Endothelial cell of umbilical vein (primary cell): ENCODE results near the gene HOXA1. TPM values are rescaled to one million over a fixed set of nuclear protein-coding genes. Genes with fewer than 3 reads are reported as not detected.

ENCODE experiments used
- BruUV-seq: library from RNA; stranded (reverse); fragments of 400-500 nt; replicated peaks from 2 replicates; lab custom pipeline; 2021; lab: Mats Ljungman, UMichigan
- CTCF ChIA-PET: fragments of 300-600, 350-600 bp; sonication (Branson Sonifier 250); formaldehyde crosslinking; loops from one replicate; lab custom pipeline; 2021; ENCODE audit warnings: antibody characterized with exemption, inconsistent platforms; lab: Charles Lee
- POLR2A ChIA-PET: fragments of 300-600, 350-600 bp; sonication (Branson Sonifier 250); formaldehyde crosslinking; loops from one replicate; lab custom pipeline; 2021; ENCODE audit warnings: antibody characterized with exemption, inconsistent platforms; lab: Charles Lee
- DNase-seq: peaks from one replicate; pipeline ENCODE4 v3.0.0-alpha.2; 2011; ENCODE audit warnings: low read depth, low spot score
- FAIRE-seq: peaks from 2 replicates; lab custom pipeline; 2011; peaks lifted over from hg19 to GRCh38; lab: Jason Lieb, UNC
- H2AFZ ChIP-seq: 2 replicates; pipeline ENCODE4 v1.6.0; 2012; ENCODE audit warnings: low read depth, low read length, control low read depth, inconsistent platforms
- H3K27ac ChIP-seq: 2 replicates; pipeline ENCODE4 v1.5.1; 2011; ENCODE audit warnings: low read depth, mild to moderate bottlenecking, control low read depth, low read length, moderate library complexity; ENCODE audit not compliant: insufficient read depth
- H3K27me3 ChIP-seq, 2 experiments: 2 replicates each; pipeline versions ENCODE4 v1.6.0 to v1.6.1; 2011; ENCODE audit warnings: low read length in 2 of 2, mixed read lengths in 1 of 2; ENCODE audit not compliant: control insufficient read depth in 2 of 2, insufficient read depth in 2 of 2
- H3K36me3 ChIP-seq, 2 experiments: 2 replicates in 1 of 2; 3 replicates in 1 of 2; pipeline ENCODE4 v1.5.1; 2011; ENCODE audit warnings: low read length in 2 of 2, mild to moderate bottlenecking in 1 of 2, moderate library complexity in 1 of 2; ENCODE audit not compliant: control insufficient read depth in 2 of 2, insufficient read depth in 2 of 2; ENCODE audit errors: extremely low read depth in 1 of 2
- H3K4me1 ChIP-seq: 3 replicates; pipeline ENCODE4 v1.5.1; 2011; ENCODE audit warnings: mild to moderate bottlenecking, low read length; ENCODE audit not compliant: control insufficient read depth, insufficient read depth; ENCODE audit errors: extremely low read depth
- H3K4me2 ChIP-seq: 2 replicates; pipeline ENCODE4 v1.6.1; 2011; ENCODE audit warnings: low read length, control low read depth, mixed read lengths; ENCODE audit not compliant: insufficient read depth
- H3K4me3 ChIP-seq, 3 experiments: fragments of 200-600 bp in 1 of 3; sonication (generic), shearing (Covaris generic) in 1 of 3; replicated peaks in 1 of 3; 2 replicates each; pipeline ENCODE4 v1.5.1; 2011 to 2016; ENCODE audit warnings: control low read depth in 3 of 3, low read length in 3 of 3, mild to moderate bottlenecking in 2 of 3, inconsistent platforms in 1 of 3, low read depth in 1 of 3, moderate library complexity in 1 of 3; ENCODE audit not compliant: insufficient read depth in 1 of 3
- H3K79me2 ChIP-seq: 2 replicates; pipeline ENCODE4 v1.6.0; 2012; ENCODE audit warnings: low read length, inconsistent platforms; ENCODE audit not compliant: control insufficient read depth, insufficient read depth
- H3K9ac ChIP-seq: replicated peaks from 2 replicates; pipeline ENCODE3; 2011; ENCODE audit warnings: low read length, control low read depth; ENCODE audit not compliant: insufficient read depth; ENCODE audit errors: extremely low read depth
- H3K9me1 ChIP-seq: replicated peaks from 3 replicates; pipeline ENCODE4 v1.6.0; 2011; ENCODE audit warnings: mild to moderate bottlenecking, low read length; ENCODE audit not compliant: control insufficient read depth, insufficient read depth; ENCODE audit errors: extremely low read depth
- H3K9me3 ChIP-seq: replicated peaks from 2 replicates; pipeline ENCODE4 v1.5.1; 2012; ENCODE audit warnings: low read length, inconsistent platforms; ENCODE audit not compliant: control insufficient read depth, insufficient read depth
- H4K20me1 ChIP-seq: replicated peaks from 2 replicates; pipeline ENCODE3; 2011; ENCODE audit warnings: mild to moderate bottlenecking, low read length; ENCODE audit not compliant: control insufficient read depth, insufficient read depth; ENCODE audit errors: extremely low read depth
- CTCF ChIP-seq, 2 donors: IDR thresholded peaks; 1 replicate in 1 of 2; 2 replicates in 1 of 2; pipeline ENCODE4 v1.5.1; 2011; ENCODE audit warnings: low read length in 2 of 2, mild to moderate bottlenecking in 2 of 2, moderate library complexity in 2 of 2, control low read depth in 1 of 2, inconsistent platforms in 1 of 2, low read depth in 1 of 2; ENCODE audit not compliant: insufficient read depth in 1 of 2; ENCODE audit errors: extremely low read depth in 1 of 2
- EZH2 ChIP-seq: IDR thresholded peaks from 2 replicates; pipeline ENCODE4 v1.6.1; 2012; ENCODE audit warnings: borderline replicate concordance, low read depth, mild to moderate bottlenecking, moderate library complexity, low read length, inconsistent platforms; ENCODE audit not compliant: severe bottlenecking
- FOS ChIP-seq: IDR thresholded peaks from 2 replicates; pipeline ENCODE4 v1.6.1; 2011; ENCODE audit warnings: mild to moderate bottlenecking, low read length, moderate library complexity, borderline replicate concordance; ENCODE audit not compliant: insufficient read depth
- GATA2 ChIP-seq: IDR thresholded peaks from 2 replicates; pipeline ENCODE4 v1.7.0; 2011; ENCODE audit warnings: low read depth, mild to moderate bottlenecking, moderate library complexity, mixed read lengths, low read length; ENCODE audit not compliant: insufficient read length, insufficient read depth
- JUN ChIP-seq: IDR thresholded peaks from 2 replicates; pipeline ENCODE4 v1.6.1; 2011; ENCODE audit warnings: borderline replicate concordance, low read depth; ENCODE audit not compliant: insufficient read length, insufficient read depth
- MAX ChIP-seq: IDR thresholded peaks from 2 replicates; pipeline ENCODE4 v1.6.1; 2011; ENCODE audit not compliant: insufficient read depth, insufficient read length
- MYC ChIP-seq: IDR thresholded peaks from one replicate; pipeline ENCODE4 v1.6.1; 2011; ENCODE audit warnings: mild to moderate bottlenecking, low read depth, low read length
- POLR2A ChIP-seq: IDR thresholded peaks from 2 replicates; pipeline ENCODE4 v1.6.1; 2012; ENCODE audit warnings: low read depth, mild to moderate bottlenecking, control low read depth, low read length
- POLR2AphosphoS5 ChIP-seq: IDR thresholded peaks from 2 replicates; pipeline ENCODE4 v1.6.1; 2012; ENCODE audit warnings: low read depth, mild to moderate bottlenecking, control low read depth, low read length, moderate library complexity; ENCODE audit not compliant: insufficient read depth
- dilution Hi-C: fragments of 300-500 bp; cut with MboI; formaldehyde crosslinking; loops from one replicate; pipeline ENCODE4 v1.15.0; 2019; ENCODE audit warnings: low sequenced_read_pairs; ENCODE audit not compliant: extremely low pct_ligation_motif_present
- intact Hi-C: fragments of 100-400 bp; cut with micrococcal nuclease; formaldehyde crosslinking; loops from one replicate; pipeline ENCODE4 v1.10.0; 2022
- polyA plus RNA-seq, 4 experiments: library from polyadenylated mRNA; depleted of rRNA in 3 of 4; stranded (reverse) in 3 of 4; unstranded in 1 of 4; fragments of >200 nt; gene quantifications; 2 replicates each; pipeline versions ENCODE4 v1.2.1 to v1.2.3, GENCODE V29; 2011 to 2012; ENCODE audit warnings: missing spikeins in 1 of 4
- total RNA-seq: library from RNA; stranded (reverse); gene quantifications from 2 replicates; pipeline ENCODE4 v1.2.3, GENCODE V29; 2021

Gene HOXA1
- total and polyA plus RNA-seq, 2 donors (not counting 3 experiments of a cell fraction or from before 2014, with no cell fraction given): 1.2 to 2.4 TPM

- POLR2A ChIA-PET: interaction anchor here (1.4 kb wide), 1 partner anchor 55 kb away, joined by 4 read pairs; the partner anchor contains the start of gene HOXA9
- peak overlapping the region; percentile 97 for H3K4me2 ChIP-seq
Observed at GRCh38 chr7:27110186-27111031, 14.6 kb upstream of the HOXA1 start.

More at GRCh38 chr7:27110186-27111031, 14.6 kb upstream of the HOXA1 start:
- Histone ChIP-seq H3K9me3 (no peaks in the 10 kb centered on the region), H3K27ac (peak overlapping the region; percentile 96), H3K4me1 (peaks cover 82% of the 10 kb centered on the region), H3K4me3 (no peak overlapping the region), H3K36me3 (peaks cover 0 to 5% of the 10 kb centered on the region in 2 experiments), H3K9me1 (no peaks in the 10 kb centered on the region), H3K9ac (peak overlapping the region; percentile 6), H3K79me2 (peaks cover 73% of the 10 kb centered on the region), H3K27me3 (no peaks in the 10 kb centered on the region), H4K20me1 (no peaks in the 10 kb centered on the region), H2AFZ (no peak overlapping the region)
- CTCF ChIA-PET: interaction anchor here (0.8 to 3.7 kb wide), 8 partner anchors 10 to 428 kb away, joined by 3 to 36 read pairs (median 4); partner anchors contain the start of genes HOXA1 and HOXA4
- TF ChIP-seq JUN (no peak), POLR2A (no peak), MAX (no peak), MYC (no peak), FOS (no peak), CTCF (IDR thresholded peaks at IDR 0.05; ENCODE audit: extremely low read depth in 1 of 2, insufficient read depth in 1 of 2, low read depth in 1 of 2, low read length in 2 of 2) (no peak), EZH2 (no peak), GATA2 (no peak), POLR2AphosphoS5 (no peak)
- DNase-seq: peak; percentile 16
- no peak for FAIRE-seq
- BruUV-seq: no TSS peak
- dilution Hi-C loops (no loop called here), intact Hi-C loops (loop anchor here (10.0 kb wide), 1 partner anchor 956 kb away; the partner anchor contains the start of gene NFE2L3)
